GM19035 (cell line): ENCODE measurements around the gene EOGT.
A peak's percentile ranks its signal among the peaks of the same experiment; 100 is the strongest.

Experiments
- ATAC-seq: cut with Tn5 transposase; IDR thresholded peaks from one replicate; pipeline ENCODE4 v1.9.1; 2021; ENCODE audit not compliant: unreplicated experiment

The EOGT gene

DNA sequence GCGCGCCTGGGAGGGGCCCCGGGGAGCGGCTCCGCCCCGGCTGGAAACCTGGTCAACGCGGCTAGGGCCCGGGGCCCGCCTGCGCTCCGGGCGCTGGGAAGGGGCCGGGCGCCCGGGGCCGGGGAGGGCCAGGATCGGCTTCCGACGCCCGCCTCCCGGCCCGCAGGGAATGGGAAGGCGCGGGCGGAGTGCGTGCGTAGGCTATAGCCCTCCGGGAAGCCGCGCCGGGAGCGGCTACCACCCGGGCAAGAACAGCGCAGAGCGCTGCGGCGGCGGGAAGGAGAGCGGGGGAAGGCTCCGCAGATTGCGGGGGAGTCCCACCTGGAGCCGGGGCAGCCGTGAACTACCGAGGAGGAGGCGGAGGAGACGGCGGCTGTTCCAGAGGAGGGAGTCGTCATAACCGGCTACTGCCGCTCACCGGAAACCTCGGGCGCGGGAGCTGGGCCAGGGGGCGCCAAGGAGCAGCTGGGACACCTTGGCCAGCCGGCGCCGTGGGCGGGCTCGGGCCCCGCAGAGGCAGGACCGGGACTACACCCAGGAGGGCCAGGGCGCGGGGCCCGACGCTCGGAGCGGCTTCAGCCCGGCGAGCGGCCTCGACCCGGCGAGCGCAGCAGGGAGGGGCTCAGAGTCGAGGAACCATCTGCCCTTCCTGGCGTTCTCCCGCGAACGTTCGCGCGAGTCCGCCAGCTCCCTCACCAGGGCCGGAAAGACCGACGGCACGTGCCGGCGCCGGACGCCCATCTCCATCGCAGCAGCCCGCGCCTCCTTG, at the start of gene EOGT:
TSS of gene EOGT (minus strand) at position 432 of the 769 bp plus-strand sequence. CDS start 3,838 bp downstream, outside the sequence.
- peak; percentile 82 for ATAC-seq

DNA sequence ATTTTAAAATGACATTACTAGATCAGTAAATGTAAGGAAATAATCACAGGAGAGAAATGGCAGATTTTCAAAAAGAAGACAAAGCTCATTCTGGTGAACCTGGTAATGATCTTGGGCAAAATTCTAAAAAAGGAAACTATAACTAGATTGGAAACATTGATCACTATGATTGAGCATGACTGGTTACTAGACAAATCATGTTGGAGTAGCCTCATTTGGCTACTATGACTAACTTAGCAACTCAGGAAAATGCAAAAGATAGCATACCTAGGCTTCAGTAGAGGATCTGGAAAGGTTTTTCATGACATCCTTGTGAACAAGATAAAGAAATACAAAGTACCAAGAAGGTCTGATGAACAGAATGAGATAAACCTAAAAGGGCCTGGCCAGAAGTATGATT, 46.2 kb upstream of the EOGT start:
- no peak for ATAC-seq

- ATAC-seq: peak; percentile 24
Observed at GRCh38 chr3:69058947-69059224, 45.4 kb upstream of the EOGT start.

DNA sequence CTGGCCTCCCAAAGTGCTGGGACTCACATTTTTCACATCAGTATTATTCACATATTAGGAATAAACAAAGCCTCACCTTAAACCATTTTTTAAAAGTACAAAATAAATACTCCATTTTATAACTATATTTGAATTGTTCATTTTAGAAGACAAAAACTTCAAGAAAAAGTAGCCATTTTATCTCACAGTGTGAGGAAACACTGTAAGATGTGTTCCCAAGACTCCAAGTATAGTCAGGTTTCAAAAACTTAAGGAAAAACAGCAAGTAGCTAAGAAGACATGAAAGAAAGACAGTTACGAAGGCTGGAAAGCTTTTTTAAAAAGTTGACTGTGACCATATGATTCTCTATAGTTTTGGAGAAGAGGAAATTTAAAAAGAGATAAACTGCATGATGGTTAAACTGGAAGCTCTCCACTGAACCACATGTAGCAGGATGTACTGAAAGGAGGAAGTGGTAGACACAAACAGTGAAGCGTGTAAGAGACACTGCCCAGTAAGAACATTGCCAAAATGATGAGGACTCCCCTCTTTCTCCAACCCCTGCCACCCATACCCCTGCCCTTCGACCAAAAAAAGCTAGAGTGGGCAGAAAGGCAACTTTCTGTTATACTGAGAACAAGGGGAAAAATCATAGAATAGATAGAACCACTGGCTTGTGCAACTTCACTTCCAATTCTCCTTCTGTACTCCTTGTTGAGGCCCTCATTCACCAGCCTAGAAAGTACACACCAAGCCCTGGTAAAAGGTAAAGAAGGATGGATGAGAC, 44.9 kb upstream of the EOGT start:
- peak; percentile 97 for ATAC-seq

DNA sequence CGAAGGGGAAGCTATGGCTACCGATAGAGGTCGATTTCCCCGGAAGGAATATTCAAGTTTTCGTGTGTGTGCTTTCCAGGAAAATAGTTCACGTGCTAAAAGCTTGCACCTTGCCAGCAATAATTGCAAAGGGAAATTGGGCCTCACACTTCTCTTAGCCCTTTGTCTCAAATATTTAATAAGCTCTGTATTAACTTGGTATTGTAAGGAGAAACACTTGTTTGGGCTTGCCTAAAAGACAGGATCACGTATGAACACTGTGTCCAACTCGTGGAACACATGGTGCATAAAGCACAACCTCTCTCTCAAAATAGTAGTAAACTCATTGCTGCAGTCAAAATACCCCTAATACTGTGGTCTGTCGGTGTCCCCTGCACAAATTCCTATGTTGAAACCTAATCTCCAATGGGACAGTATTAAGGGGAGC, 39.0 kb upstream of the EOGT start:
- peak; percentile 11 for ATAC-seq

GRCh38 chr3:69051756-69052471, 38.4 kb upstream of the EOGT start, which contains the start of gene TMF1:
TMF1 (minus strand) TSS chr3:69052333; CDS start chr3:69052086, 247 bp downstream.
- peak; percentile 98 for ATAC-seq

GRCh38 chr3:69048990-69049389, 35.5 kb upstream of the EOGT start:
- no peak for ATAC-seq

DNA sequence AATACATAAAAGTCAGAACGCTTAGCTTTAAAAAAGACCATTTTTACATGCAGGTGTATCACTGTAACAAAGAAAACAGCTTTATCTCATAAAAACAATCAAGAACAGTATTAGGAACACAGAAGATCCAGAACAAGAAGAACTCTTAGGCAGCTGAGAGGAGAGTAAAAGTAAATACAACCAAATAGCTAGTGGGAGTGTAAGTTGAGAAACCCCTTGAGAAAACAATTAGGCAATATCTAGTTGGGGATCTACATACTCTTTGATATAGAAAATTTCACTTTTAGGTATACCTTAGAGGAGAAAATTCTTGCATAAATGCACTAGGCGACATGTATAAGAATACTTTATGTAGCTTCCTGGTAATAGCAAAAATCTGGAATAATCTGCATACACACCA, 31.1 kb upstream of the EOGT start:
- no peak for ATAC-seq

DNA sequence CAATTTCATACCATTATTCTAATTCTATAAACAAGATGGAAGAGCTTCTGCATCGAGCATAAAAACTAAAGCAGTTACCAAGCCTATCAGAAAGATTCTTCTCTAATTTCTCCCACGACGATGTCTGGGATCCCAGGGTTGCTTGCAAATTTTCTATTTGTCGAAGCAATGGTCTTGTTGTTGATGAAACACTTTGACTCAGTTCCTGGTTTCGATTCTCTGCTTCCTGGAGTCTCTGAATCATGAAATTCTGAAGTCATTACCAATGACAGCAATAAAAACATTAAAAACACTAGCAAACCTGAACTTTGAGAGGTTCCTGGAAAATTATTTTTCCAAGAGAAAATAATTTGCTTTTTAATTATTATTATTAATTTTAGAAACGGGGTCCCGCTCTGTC, 20.0 kb upstream of the EOGT start:
- no peak for ATAC-seq

DNA sequence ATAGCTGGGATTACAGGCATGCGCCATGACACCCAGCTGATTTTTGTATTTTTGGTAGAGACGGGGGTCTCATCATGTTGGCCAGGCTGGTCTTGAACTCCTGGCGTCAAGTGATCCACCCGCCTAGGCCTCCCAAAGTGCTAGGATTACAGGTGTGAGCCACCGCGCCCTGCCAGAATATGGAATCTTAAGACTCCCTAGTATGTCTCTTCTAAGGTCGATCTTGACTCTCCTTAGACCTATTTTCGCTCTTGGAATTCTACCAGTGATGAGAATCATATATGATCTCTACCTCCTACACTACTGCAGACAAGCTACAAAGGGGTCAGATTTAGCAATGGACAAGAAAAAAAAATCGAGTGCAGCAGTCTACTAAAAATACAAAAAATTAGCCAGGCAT, 19.3 kb upstream of the EOGT start:
- ATAC-seq: no peak

GRCh38 chr3:69032142-69032541, 18.7 kb upstream of the EOGT start:
- ATAC-seq: no peak

DNA sequence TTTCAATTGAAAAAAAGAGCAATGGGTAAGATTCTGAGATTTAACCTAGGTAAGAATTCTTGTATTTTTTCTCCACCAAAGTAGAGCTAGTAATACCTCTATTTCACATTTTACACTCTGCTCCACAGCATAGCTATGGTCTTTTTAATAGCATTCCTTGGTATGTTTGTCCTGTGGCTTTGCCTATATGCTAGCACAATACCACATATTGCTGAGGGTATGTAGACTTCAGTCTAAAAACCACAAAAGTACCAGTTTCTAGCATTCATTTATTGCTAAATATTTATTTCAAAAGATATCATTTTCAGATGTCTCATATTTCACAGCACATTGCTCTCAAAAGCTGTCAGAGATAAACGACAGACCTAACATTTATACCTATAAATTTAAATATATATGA, 18.2 kb upstream of the EOGT start:
- ATAC-seq: no peak

GRCh38 chr3:69020857-69021256, 7.4 kb upstream of the EOGT start:
- no peak for ATAC-seq

GRCh38 chr3:69020424-69020823, 6.9 kb upstream of the EOGT start:
- ATAC-seq: no peak

DNA sequence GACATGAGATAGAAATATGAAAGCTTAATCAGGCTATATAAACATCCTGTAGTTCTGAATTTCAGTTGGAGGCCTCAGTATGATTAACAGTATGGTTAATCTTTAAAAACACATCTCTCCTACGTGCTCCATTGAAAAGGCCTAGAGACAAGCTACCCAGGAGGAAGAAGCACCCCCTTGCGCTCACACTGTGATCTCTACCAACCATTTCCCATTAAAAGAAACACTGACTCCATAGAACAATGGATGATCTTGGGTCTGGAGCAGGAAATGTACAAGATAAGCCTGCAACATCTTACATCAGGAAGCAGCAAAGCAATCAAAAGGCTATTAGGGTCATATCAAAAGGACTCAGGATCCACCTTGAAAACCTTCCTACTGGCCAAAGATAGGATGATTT, 3.4 kb upstream of the EOGT start:
- ATAC-seq: no peak

DNA sequence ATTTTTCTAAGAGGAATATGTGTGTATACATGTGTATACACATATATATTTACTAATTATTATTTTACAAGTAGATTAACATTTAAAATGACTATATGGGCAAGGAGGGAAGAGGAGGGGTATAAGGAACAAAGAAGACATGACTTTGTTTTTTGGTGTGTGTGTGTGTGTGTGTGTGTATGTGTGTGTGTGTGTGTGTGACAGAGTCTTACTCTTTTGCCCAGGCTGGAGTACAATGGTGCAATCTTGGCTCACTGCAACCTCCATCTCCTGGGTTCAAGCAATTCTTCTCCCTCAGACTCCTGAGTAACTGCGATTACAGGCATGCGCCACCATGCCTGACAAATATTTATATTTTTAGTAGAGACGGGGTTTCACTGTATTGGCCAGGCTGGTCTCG, 2.6 kb upstream of the EOGT start:
- ATAC-seq: no peak

GRCh38 chr3:69014022-69014580, 617 bp upstream of the EOGT start:
- ATAC-seq: no peak

DNA sequence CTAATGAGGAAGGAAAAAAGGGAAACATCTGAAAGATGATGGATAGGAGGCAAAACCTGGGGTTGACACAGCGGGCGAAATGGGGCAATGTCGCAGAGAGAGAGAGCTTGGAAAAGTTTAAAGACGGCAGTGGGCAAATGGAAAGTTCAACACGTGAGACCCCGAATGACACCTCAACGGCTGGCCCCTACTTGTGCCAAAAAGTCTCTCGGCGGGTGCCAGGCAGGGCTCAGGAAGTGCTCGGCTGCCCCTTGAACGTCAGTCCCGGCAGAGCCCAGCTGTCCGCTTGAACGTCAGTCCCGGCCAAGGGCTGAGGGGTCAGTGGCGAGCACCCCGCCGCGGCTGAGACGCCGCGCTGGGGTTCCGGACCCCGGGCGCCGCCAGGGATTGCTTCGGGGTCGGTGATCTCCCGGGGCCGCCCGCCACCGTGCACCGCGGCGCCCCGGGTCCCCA, 658 bp downstream of the EOGT start:
- peak; percentile 43 for ATAC-seq

DNA sequence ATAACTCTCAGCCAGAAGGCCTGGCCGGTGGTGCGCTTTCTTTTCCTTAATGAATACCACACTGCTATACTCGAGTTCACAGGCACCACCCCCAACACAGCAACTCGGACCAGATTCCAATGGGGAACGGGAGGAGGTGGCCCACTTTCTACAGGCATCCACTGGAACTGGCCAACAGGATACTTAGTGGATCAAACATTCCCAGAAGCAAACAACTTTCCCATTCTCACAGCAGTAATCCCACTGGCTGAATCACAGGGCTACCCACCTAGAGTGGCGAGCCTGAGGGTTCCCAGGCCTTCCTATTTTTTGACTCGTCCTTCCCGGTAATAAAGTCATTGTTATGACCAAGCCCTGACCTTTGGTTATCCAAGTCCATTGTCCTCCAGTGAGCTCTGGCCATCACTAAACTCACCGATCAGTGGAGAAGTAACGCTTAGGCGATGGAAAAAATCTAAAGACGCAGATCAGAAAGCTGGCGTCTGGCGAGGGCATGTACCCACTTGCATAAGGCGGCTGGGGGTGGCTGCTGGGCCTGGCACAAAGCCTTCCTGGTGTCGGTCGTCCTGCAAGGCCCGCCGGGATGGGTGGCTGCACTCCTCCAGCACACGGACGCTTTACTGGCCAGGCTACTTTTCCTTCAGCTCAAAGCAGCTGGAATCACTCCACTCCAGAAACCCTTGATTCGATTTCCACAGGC, 1.2 kb downstream of the EOGT start:
- no peak for ATAC-seq

GRCh38 chr3:69011096-69011730, 2.3 kb downstream of the EOGT start:
- no peak for ATAC-seq
